Raji (cell line): Measurements from ENCODE around the gene CSF1R.

Experiments used
- POLR2A ChIP-seq: IDR thresholded peaks from 2 replicates; pipeline ENCODE4 v1.6.1; 2011; ENCODE audit warnings: low read depth, low read length, control low read depth; ENCODE audit not compliant: insufficient read depth

The CSF1R gene

DNA sequence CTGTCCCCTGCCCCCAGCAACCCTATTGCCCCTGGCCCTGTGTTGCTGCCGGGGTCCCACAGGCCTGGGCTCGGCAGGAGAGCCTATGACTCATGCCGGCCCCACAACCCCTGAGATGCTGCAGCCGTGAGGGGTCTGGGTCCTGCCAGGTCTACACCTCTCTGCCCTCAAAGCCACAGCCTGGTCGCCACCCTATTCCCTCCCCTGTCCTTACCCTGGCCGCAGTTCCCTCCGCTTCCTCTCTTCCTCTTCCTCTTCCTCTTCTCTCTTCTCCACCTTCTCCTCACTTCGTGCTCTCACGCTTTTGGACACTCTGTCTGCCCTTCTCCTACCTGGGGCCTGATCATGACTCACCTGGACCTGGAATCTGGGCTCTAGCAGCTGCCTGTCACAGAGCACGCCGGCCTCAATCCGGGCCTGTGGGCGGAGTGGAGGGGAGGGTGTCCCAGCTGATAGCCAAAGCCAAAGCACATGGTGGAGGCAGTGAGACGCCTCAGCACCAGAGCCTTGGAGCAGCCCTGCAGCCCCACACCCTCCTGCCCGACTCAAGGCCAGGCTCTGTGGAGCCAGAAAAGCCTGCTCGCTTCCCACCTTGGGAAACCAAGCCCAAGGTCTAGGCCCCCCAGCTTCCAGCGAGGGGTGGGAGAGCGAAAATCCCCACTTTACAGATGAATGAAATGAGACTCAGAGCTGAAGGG is 26.8 kb upstream of the CSF1R start:
- no peak for TF ChIP-seq POLR2A

DNA sequence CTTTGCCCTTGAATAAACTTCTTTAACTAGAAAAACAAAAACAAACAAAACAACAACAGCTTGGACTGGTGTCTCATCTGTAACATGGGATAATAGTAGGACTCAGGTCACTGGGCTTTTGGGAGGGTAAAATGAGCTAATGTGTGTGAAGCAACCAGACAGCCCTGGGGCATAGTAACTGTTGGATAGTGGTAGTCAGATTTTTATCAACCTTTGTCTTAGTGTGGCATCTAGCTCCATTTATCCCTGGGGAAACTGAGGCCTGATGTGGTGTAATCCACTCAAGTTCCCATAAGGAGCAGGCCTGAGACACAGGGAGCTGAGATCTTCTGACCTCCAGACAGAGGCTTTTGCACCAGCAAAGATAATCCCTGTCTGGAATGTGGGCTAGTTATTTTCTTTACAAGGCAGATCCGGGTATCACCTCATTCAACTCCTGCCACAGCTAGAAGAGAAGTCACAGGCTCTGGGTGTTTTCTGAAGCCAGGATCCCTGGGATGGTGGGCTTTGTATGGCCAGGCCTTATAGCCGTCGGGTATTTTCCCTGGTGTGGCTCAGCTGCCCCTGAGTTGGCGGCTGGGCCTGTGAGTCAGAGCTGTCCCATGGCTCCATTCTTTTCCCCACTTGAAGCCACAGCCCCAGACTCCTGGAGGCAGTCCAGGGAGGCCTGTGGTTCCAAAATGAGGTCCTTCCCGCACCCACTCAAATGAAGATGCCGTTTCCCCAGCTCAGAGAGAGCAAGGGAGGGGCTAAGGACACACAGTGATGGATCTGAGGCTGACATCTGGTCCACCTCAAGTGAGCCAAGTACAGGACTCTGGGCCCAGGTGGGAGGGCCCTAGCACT is 26.1 kb upstream of the CSF1R start:
- TF ChIP-seq POLR2A = no peak

DNA sequence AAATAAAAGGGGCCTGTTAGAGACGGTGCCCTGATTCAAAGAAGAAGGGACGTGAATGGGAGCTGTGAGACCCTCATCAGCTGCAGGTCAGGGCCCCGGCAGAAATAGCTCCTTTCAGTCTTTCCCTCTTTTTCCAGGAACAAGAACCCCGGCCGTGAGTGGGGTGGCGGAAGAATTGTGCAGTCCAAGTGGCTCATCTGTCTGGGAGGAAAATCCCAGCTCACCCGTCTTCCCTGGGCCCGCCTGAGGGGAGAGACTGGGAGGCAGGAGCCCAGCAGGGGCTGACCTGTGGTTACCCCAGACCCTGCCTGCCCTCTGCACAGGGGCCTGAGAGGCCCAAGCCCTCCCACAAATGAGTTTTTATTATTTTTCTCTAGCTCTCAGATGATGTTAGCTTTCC is 24.8 kb upstream of the CSF1R start:
- TF ChIP-seq POLR2A = no peak

DNA sequence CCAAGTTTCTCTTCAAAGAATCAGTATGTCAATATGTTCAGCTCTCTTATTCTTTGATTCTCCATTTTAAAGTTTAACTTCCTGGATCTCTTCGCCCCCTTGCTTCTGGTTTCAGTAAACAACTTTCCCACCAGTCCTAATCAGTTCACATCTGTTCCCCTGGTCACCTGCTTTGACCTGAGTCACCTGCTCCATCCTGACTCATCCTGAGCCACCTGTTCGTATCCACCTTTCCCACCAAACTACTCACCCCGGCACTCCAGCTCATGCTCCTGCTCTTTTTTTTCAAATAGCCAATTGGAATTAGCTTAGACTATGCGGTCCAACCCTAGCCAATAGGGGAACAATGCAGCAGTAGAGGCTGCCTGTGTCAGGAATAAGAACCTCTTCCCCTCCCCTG is 23.6 kb upstream of the CSF1R start:
- no peak for TF ChIP-seq POLR2A

GRCh38 chr5:150108711-150109514 is 22.6 kb upstream of the CSF1R start:
- TF ChIP-seq POLR2A = no peak

DNA sequence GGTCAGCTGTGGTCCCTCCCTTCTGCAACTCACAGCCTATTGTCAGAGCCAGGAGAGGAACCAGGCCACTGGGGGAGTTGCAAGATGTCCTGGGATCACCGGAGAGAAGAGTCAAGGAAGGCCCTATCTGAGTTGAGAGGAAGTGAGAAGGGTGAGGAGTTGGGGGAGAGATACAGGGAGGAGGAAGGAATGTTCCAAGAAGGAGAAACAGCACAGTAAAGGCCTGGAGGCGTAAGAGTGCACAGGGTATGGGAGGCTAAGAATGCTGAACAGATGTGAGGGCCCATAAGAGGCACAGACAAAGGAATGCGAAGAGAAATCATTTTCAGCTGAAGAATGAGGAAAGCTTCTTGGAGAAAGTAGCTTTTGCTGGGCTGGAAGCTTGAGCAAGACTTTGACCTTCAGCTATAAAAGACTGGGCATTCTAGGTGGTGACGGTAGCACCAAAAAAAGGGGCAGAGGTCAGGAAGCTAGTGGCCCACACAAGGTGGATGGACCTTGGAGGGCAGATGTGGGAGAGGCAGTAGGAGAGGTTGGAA is 21.6 kb upstream of the CSF1R start:
- no peak for TF ChIP-seq POLR2A

DNA sequence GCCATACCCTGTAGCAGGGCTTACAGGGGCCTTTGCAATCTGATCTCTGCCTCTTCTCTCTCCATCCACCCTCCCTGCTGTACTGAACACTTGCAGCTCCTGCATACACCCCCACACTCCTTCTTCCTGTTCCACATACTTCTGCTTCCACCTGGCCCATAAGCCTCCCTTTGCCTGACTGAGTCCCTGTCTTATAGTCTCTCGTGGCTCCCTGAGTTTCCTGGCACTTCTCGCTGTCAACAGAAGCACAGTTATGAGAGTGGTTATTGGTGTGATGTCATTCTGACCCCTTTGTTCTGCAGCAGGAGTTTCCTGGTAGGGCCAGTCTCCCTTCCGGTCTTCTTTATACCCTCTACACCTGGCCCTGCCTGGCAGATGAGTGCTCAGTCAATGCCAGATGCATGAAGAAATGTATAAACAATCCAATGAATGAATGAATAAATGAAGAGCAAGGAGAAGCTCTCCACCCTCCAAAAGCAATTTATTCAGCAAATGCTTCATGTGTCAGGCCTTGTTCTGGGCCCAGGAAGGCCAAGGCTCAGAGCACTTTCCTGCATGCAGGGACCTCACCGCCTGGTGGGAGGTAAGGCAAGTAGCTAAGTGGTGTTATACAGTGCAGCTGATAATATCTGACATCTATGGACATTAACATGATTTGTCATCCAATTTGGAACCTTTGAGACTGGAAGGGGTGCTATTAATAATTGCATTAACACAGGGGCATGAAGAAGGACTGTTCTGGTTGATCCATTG is 20.5 kb upstream of the CSF1R start:
- no peak for TF ChIP-seq POLR2A

DNA sequence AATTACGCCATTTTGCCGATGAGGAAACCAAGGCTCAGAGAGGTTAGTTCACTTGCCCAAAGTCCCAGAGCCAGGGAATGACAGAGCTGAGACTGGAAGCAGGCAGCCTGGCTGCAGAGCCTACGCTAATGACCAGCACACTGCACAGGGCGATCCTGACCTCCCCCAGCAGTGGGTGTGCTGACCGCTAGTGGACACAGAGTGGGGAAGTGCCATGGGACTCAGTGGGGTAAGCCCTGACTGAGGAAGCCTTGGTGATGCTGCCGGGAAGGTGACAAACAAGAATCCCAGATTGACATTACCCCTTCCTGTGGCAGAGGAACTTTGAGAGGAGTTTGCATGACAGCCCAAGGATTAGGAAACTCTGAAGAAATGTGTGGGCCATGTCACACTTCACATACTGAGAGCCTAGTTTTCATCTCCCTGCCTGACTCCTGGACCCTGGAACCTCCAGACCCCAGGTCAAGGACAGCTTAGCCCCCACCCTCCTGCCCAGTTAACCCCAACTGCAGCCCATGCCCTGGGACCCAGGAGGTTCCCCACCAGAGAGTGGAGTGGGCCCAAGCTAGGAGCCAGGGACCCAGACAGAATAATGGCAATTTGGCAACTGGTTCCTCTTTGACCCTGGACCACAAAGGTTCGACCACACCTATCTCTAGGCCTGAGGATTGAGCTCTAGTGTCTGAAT is 19.7 kb upstream of the CSF1R start:
- TF ChIP-seq POLR2A = no peak

DNA sequence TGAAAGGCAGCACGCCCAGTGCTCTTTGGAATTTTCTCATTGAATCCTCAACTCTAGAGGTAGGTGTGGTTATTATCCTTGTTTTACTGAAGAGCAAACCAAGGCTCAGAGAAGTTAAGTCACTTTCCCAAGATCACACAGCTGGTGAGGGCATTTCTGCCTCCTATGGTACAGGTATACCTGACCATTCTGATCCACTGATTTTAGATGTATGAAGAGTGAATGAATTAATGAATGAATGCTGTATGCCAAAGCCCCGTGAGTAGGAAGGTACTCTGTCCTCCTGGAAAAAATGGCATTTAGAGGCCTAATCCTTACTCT is 18.2 kb upstream of the CSF1R start:
- no peak for TF ChIP-seq POLR2A

GRCh38 chr5:150103678-150104549 is 17.6 kb upstream of the CSF1R start:
- TF ChIP-seq POLR2A = no peak

GRCh38 chr5:150101023-150101422 is 14.7 kb upstream of the CSF1R start:
- no peak for TF ChIP-seq POLR2A

GRCh38 chr5:150097152-150097551 is 10.8 kb upstream of the CSF1R start:
- no peak for TF ChIP-seq POLR2A

GRCh38 chr5:150092159-150092787 is 5.9 kb upstream of the CSF1R start:
- no peak for TF ChIP-seq POLR2A
